ENCODE measurements around the gene CUL3.

- TF ChIP-seq, protein P1, sequence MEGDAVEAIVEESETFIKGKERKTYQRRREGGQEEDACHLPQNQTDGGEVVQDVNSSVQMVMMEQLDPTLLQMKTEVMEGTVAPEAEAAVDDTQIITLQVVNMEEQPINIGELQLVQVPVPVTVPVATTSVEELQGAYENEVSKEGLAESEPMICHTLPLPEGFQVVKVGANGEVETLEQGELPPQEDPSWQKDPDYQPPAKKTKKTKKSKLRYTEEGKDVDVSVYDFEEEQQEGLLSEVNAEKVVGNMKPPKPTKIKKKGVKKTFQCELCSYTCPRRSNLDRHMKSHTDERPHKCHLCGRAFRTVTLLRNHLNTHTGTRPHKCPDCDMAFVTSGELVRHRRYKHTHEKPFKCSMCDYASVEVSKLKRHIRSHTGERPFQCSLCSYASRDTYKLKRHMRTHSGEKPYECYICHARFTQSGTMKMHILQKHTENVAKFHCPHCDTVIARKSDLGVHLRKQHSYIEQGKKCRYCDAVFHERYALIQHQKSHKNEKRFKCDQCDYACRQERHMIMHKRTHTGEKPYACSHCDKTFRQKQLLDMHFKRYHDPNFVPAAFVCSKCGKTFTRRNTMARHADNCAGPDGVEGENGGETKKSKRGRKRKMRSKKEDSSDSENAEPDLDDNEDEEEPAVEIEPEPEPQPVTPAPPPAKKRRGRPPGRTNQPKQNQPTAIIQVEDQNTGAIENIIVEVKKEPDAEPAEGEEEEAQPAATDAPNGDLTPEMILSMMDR (IDR thresholded peaks at IDR 0.05 in 4 of 5, conservative IDR thresholded peaks at IDR 0.05 in 1 of 5), result no peak
- TF ChIP-seq POLR2A (IDR thresholded peaks at IDR 0.05), result no peak
These were observed 164.1 kb downstream of the CUL3 start for GRCh38 chr2:224421065-224421464.

Measured in gastrocnemius medialis (tissue), 4 donors.